HG02938 (cell line): Measurements from ENCODE around the gene KCNA1.

Source experiments
- ATAC-seq: cut with Tn5 transposase; IDR thresholded peaks from one replicate; pipeline ENCODE4 v1.9.1; 2021; ENCODE audit warnings: mild to moderate bottlenecking, moderate library complexity; ENCODE audit not compliant: unreplicated experiment

Gene KCNA1

GRCh38 chr12:4958697-4959375 is 49.1 kb downstream of the KCNA1 start:
- ATAC-seq: no peak

DNA sequence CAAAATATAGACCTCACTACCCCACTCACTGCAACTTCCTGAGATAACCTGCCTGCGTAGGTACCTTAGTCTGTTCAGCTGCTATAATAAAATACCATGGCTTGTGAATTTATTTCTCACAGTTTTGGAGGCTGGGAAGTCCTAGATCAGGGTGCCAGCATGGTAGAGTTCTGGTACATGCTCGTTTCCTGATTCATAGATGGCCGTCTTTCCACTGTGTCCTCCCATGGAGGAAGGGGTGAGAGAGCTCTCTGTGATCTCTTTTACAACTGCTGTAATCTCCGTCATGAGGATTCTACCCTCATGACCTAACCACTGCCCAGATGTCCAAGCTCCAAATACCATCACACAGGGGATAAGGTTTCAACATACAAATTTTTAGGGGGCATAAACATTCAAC is 49.7 kb downstream of the KCNA1 start:
- ATAC-seq: no peak

DNA sequence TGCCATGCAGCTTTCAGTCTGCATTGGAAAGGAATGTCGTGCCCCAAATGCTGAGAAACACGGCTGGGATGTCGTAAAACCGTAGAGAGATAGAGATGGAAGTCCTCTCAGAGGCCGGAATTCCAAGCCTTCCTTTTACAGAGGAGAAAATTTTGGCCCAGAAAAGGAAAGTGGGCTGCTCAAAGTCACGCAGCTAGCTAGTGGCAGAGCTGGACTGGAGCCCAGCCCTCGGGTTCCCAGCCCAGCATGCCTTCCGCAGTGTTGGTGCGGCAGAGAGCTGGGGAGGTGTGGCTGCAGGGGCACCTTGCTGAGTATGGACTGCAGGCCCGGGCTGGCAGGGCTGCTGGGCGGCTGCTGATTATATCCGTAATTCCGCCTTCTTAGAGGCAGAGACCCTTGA is 50.3 kb downstream of the KCNA1 start:
- ATAC-seq: no peak

DNA sequence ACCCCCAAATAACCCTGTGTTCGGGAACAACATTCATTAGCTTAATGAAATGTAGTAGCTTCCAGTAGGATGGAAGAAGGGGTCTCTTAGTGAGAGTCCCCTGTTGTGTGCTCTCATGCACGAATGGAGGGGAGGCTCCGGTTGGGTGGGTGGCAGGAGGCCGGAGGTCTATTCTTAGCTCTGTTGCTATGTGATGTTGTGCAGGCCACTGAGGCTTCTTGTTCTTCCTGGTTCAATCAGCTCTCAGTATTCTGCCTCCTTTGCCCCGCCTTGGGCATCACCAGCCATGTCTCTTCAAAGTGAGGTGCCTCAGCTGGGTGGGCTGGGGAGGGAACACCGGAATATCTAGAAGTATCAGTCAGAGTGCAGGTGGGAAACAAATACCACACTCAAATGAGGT is 50.8 kb downstream of the KCNA1 start:
- ATAC-seq: no peak

- no peak for ATAC-seq
These were observed 51.6 kb downstream of the KCNA1 start for GRCh38 chr12:4961311-4961710.

DNA sequence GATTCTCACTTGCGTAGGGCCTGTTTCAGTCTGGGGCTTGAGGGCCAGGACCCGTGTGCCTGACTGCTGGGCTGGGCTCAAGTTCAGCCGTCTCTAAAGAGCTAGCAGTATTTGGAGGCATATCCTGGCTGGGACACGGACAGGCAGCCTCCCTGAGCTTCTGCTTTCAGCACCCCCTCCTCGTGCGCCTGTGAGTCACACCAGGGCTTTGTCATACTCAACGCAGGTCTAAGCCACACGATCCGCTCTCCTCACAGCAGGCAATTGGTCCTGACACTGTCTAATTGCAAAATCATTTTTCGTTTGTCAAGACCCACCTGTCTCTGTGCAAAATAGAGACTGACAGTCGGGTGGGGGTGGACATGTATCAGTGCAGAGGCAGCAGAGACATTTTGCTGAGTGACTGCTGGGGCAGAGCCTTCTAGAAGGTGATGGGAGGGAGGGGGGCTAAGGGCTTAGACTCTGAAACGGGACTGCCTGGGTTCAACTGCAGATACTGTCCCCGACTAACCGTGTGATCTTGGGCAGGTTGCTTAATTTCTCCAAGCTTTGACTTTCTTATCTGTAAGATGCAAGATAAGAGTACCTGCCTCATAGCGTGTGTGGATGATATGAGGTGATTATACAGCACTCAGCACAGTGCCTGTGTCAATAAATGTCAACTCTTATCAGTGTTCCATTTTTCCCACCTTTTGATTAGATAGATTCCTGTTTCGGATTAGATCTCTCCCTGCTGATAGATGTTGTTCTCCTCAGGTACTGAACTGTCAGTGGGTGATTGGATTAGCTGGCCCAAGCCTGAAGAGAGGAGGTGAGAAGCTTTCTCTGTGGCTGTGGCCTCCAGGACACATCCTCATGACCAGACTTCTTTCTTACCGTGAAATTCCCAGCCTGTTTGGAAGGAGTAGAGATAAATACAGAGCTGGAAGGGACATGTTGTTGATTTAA is 53.1 kb downstream of the KCNA1 start:
- no peak for ATAC-seq
